GM18526 (cell line): ENCODE data around the gene OR2H2.

Experiments
- POLR2A ChIP-seq: IDR thresholded peaks from 3 replicates; pipeline ENCODE4 v1.6.1; 2011; ENCODE audit not compliant: insufficient read length; ENCODE audit errors: extremely low read depth

OR2H2 gene

DNA sequence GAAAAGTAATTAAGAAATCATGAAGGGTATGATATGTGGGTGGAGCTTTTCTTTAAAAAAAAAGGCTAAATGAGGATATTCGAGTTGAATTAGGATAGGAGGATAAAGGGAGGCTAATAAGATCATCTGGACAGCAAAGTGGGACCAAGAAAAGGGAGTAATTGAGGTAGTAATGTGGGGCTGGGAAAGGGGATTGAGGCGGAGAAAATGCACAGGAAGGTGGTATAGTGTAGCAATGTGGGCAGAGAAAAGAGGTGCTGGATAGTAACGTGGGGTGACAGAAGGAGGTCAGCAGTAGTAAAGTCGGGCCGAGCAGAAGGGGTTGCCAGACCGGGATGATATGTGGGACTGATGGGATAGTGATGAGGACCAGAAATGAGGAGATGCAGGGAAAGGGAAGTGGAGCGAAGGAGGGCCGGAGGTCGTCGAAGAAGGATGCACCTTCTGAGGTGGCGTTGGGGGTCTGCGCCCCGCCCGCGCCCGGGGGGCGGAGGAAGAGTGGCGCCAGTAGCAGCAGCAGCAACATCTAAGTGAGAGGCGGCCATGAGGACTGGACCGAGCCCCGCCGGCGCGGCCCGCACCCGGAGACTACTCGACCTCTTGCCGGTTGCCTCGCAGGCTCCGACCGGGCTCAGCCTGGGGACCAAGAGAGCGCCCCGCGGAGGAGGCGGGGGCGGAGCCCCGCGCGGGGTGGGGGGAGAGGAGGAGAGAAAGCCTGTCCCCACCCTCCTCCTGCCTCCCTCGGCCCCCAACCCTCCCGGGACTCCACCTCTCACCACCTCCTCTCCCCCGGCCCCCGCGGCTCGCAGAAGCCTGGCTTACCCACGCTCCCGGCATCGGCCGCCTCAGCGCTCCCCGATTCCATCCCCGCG lies 47.2 kb downstream of the OR2H2 start:
- TF ChIP-seq POLR2A, result no peak

DNA sequence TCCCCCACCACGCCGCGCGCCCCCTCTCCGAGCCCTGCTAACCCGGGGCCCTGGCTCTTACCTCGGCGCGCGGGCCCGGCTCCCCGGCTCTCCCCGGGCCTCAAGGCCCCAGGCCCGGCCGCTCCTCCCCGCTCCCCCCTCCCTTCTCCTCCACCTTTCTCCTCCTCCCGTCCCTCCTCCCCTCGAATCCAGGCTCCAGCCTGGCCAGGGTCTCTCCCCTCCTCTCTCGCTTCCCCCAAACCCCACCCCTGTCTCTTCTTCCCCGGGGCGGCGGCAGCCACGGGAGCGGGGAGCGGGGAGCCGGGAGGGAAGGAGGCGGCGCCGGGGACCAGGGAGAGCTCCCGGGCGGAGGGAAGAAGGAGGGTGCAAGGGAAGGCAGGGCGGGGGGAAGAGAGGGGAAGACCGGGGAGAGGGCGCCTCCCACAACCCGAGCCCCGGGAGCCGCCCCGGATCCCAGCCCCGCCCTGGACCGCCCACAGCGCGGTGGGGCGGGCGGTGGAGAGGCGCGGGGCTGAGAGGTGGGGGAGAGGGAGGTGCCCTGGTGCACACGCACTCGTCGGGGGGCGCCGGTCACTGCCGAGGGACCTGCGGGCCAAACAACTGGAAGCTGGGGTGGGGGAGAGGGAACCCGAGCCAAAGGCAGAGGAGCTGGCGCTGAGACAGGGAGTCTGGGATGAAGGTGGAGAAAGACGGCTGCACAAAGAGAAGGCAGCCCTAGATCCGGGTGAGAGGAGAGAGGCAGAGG lies 48.0 kb downstream of the OR2H2 start, which contains the start of gene GABBR1:
GABBR1 (minus strand) TSS at position 395 of the 745 bp plus-strand sequence. CDS start 798 bp downstream, outside the sequence.
- TF ChIP-seq POLR2A, result no peak

DNA sequence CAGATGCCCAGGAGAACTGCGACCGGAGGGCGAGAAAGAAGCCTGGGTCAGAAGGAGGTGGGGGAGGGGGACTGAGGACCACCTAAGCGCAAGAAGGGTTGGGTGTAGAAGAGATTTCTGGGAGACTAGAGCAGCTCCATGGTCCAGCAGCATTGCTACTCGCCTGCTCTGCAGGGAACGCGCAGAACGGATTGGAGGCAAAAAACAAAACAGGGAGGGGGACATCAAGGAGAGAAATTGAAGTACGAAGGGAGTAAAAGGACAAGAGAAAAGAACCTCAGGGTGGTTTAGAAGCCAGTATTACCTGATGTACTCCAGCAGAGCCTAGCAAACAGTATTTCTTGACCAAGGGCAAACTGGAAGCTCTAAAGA lies 48.6 kb downstream of the OR2H2 start:
- TF ChIP-seq POLR2A, result no peak

DNA sequence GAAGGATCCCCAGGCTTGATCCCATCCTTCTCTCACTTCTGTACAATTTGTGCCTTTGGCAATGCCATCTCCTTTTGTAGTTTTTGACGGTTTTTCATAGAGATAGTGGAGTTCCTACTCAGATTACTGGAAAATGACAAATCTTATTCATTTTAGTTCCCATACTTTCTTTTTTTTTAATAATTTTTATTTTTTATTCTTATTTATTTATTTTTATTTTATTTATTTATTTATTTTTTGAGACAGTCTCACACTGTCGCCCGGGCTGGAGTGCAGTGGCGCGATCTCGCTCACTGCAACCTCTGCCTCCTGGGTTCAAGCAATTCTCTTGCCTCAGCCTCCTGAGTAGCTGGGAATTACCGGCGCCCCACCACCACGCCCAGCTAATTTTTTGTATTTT lies 52.3 kb downstream of the OR2H2 start:
- TF ChIP-seq POLR2A, result no peak
